ENCODE measurements around the gene MTUS2. TPM values are rescaled to one million over a fixed set of nuclear protein-coding genes. Genes with fewer than 3 reads are reported as not detected.

The MTUS2 gene
- total and polyA plus RNA-seq, 9 of the 15 experiments (the other 6 are each of a cell fraction or from before 2014, with no cell fraction given): 0.01 to 0.28 (median 0.06) TPM; not detected in 1

- no peak for TF ChIP-seq NR2C2 (CRISPR knock-in tag; IDR thresholded peaks at IDR 0.05)
- TF ChIP-seq NR2C2 (tag; IDR thresholded peaks at IDR 0.05): no peak
These were observed 723.4 kb downstream of the MTUS2 start (continued) for GRCh38 chr13:29543230-29544215.

- no peak for ATAC-seq
- in situ Hi-C loops (cut with MboI) (no loop called here), intact Hi-C loops (cut with micrococcal nuclease) (no loop called here)
- Histone ChIP-seq H3K4me1 (replicated peaks in 1 of 2; ENCODE audit: control insufficient read depth in 2 of 2, insufficient read depth in 2 of 2, low read length in 2 of 2) (no peaks in the 10 kb centered on the region), H3K36me3 (ENCODE audit: control insufficient read depth, insufficient read depth, low read length) (peaks cover 41% of the 10 kb centered on the region; the same call in 2 of the 3 replicates), H3K9me3 (replicated peaks; ENCODE audit: control insufficient read depth, insufficient read depth, low read depth, low read length) (no peaks in the 10 kb centered on the region), H3K79me2 (ENCODE audit: control insufficient read depth, insufficient read depth, low read length) (peaks cover 61% of the 10 kb centered on the region; the same call in 2 of the 3 replicates), H3K4me2 (ENCODE audit: insufficient read depth, low read length) (no peak overlapping the region), H3K27me3 (ENCODE audit: control insufficient read depth in 2 of 2, insufficient read depth in 2 of 2, low read length in 2 of 2) (no peaks in the 10 kb centered on the region), H4K20me1 (replicated peaks; ENCODE audit: control insufficient read depth, insufficient read depth, low read length) (peaks cover 11% of the 10 kb centered on the region; the same call in 1 of the 2 replicates), H3K4me3 (no peak overlapping the region), H3K9ac (ENCODE audit: insufficient read depth in 1 of 2, low read depth in 2 of 2, low read length in 2 of 2) (no peak overlapping the region), H3K9me1 (ENCODE audit: control insufficient read depth, insufficient read depth, low read length) (no peaks in the 10 kb centered on the region), H3K27ac (ENCODE audit: extremely low read depth, low read depth, low read length) (no peak overlapping the region), H2AFZ (ENCODE audit: low read depth, low read length) (no peak overlapping the region)
- 84% methylated on average over 7 of the region's 8 CpGs for WGBS (ENCODE audit: insufficient coverage, low coverage, missing lambda C conversion rate)
- ChIA-PET CTCF (ENCODE audit: low intra/inter-chr PET ratio) (no interaction called here), POLR2A (no interaction called here)
- no peak for DNase-seq (ENCODE audit: extremely low read depth in 1 of 4, low spot score in 3 of 4)
- no peak for FAIRE-seq
- BruUV-seq (replicated peaks): no TSS peak
- no peak for TF ChIP-seq ZBTB40 (IDR thresholded peaks at IDR 0.05)
- no peak for TF ChIP-seq ZBTB40 (CRISPR knock-in tag; IDR thresholded peaks at IDR 0.05)
- TF ChIP-seq GTF2F1 (IDR thresholded peaks at IDR 0.05; ENCODE audit: low read depth, low read length): no peak
- no peak for TF ChIP-seq ZNF143 (CRISPR knock-in tag; IDR thresholded peaks at IDR 0.05)
- TF ChIP-seq BHLHE40 (IDR thresholded peaks at IDR 0.05; ENCODE audit: low read length): no peak
- no peak for TF ChIP-seq BCL6 (CRISPR knock-in tag; IDR thresholded peaks at IDR 0.05)
- TF ChIP-seq ZNF347 (CRISPR knock-in tag; IDR thresholded peaks at IDR 0.05; ENCODE audit: low read depth): no peak
- no peak for TF ChIP-seq E2F1 (CRISPR knock-in tag; IDR thresholded peaks at IDR 0.05)
- TF ChIP-seq ZNF77 (CRISPR knock-in tag; IDR thresholded peaks at IDR 0.05): no peak
These were observed 725.8 kb downstream of the MTUS2 start for GRCh38 chr13:29545988-29546387.

All from K562 (cell line).